T1000 (cell line): Measurements from ENCODE around the gene MTMR3.

Experiments used
- DNase-seq: peaks from one replicate; lab custom pipeline; 2025; ENCODE audit warnings: mixed read lengths; lab: John Stamatoyannopoulos, UW

The MTMR3 gene

DNA sequence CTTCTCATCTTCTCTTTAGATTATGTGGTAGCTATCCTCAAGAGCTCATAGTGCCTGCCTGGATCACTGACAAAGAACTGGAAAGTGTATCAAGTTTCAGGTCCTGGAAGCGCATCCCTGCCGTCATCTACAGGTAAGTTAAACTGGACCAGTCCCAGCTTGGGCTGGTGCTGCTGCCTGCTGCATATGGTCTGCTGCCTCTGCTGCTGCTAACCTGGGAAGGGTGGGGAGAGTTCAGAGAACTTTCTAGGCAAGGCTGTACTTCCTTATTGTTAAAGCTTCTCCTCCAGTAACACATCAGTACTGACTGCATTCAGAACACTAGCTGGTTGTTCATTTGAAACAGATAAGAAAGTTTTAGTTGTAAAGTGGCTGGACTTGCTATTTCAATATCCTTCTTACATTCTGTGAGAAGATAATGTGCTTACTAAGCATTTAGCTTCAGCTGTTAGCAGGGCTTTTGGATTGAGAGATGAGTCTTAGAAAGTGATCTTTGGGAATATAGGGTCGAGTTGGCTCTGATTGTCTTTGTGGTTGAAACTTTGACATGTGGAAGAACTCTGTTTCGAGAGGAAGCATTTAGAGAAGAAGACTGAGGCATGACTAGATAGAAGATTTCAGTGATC is 120.0 kb downstream of the MTMR3 start:
- no peak for DNase-seq

DNA sequence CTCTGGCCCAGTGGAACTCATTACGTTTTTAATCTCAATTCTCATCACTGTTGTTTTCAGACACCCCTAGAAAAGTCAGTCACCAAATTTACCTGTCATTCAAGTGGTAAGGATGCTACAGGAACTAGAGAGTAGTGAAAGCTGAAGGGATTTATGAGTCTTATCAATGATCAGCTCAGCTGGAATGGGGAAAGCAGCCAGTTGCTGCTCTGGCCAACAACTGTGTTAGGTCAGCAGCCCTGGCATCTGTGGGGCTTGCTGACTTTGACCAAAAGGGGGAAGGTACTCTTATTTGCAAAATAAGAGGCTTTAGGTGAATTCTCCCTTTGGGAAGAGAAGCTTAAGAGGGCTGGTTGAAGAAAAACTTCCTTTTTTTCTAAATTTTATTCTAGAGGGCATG is 121.1 kb downstream of the MTMR3 start:
- DNase-seq = no peak

GRCh38 chr22:30004694-30005093 is 121.7 kb downstream of the MTMR3 start:
- DNase-seq = no peak

DNA sequence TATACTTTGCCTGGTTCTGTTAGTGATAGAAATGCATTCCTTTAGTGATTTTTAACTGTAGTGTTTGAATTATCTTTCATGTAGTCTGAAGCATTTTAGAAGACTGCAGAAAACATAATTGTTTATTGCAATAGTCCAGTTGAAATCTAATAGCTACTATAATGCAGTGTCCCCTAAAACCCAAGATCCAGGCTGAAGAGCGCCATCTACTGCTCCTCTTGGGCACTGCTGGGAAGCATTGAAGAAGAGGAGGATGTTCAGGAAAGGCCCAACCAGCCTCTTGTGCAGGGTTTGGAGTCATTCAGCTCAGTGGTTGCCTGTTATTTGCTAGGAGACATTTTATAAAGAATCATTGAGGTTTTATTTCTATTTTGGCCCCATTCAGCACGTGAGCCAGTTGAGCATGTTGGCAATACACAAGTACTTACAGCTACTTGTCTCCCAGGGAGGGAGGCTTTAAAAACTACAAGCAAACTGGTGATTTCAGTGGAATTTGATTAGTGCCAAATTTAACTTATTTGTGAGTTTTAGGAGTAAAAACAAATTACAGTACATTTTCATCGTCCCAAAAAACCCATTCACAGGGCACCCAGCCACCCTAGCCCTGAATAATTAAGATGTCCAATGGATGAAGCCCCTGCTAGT is 122.4 kb downstream of the MTMR3 start:
- peak; percentile 64 for DNase-seq

- no peak for DNase-seq
These were observed 124.4 kb downstream of the MTMR3 start for GRCh38 chr22:30007361-30007760.

GRCh38 chr22:30008401-30008800 is 125.4 kb downstream of the MTMR3 start:
- DNase-seq = no peak

DNA sequence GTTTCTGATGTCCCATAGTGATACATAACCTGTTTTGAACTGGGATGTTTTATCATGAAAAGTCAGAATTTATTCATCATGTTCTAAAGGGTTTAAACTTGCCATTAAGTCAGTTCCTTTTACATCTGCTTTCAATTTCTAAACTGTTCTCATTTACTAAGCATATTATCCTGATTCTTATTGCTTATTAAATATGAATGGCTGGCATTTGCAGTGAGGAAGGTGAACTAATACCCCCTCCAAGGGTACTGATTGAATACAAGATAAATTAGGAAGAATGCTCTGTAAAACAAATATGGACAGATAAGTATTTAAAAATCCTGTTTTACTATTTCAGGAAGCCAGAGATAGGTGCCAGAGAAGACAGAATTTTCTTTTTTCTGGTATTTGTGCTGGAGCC is 126.5 kb downstream of the MTMR3 start:
- no peak for DNase-seq

GRCh38 chr22:30010789-30011405 is 127.9 kb downstream of the MTMR3 start:
- DNase-seq = no peak

- no peak for DNase-seq
These were observed 130.2 kb downstream of the MTMR3 start for GRCh38 chr22:30013201-30013600.

DNA sequence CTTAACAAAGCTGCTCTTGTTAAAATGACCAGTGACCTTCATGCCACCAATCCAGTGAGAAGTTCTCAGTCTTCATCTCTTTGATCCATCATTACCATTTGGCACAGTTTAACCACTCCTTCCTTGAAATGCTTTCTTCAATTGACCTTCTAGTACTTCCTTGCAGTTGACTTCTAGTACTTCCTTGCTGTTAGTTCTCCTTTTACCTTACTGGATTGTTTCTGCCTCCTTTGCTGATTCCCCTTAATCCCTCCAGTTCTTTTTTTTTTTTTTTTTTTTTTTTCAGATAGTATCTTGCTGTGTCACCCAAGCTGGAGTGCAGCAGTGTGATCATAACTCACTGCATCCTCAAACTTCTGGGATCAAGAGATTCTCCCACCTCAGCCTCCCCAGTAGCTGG is 131.3 kb downstream of the MTMR3 start:
- DNase-seq = no peak

DNA sequence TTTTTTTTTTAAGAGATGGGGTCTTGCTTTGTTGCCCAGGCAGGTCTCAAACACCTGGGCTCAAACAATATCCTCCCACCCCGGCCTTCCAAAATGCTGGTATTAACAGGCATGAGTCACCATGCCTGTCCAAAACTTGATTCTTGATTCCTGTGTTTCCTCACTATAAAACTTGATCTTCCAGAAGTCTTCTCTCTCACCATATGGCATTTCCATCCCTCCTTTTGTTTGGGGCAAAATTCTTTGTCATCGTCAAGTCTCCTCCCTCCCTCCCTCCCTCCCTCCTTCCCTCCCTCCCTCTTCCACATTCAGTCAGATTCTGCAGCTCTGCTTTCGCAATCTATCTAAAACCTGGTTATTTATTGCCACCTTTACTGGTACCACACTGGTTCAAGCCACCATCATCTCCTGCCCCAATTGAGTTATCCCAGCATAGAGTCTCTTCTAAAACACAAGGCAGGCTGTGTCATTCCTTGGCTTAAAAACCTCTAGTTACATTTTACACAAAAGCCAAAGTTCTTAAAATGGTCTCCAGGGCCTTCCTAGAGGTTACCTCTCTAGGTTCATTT is 132.3 kb downstream of the MTMR3 start:
- DNase-seq = no peak

GRCh38 chr22:30015846-30016245 is 132.9 kb downstream of the MTMR3 start:
- DNase-seq = no peak

- no peak for DNase-seq
These were observed 133.6 kb downstream of the MTMR3 start for GRCh38 chr22:30016596-30016995.

GRCh38 chr22:30017375-30018223 is 134.6 kb downstream of the MTMR3 start:
- no peak for DNase-seq

DNA sequence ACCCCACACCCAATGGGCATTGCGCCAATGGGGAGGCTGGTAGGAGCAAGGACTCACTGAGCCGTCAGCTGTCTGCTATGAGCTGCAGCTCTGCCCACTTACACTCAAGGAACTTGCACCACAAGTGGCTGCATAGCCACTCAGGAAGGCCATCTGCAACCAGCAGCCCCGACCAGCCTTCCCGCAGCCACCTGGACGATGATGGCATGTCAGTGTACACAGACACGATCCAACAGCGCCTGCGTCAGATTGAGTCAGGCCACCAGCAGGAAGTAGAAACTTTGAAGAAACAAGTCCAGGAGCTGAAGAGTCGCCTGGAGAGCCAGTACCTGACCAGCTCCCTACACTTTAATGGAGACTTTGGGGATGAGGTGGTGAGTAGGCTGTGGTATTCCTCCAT is 137.5 kb downstream of the MTMR3 start:
- no peak for DNase-seq

- no peak for DNase-seq
These were observed 138.4 kb downstream of the MTMR3 start for GRCh38 chr22:30021338-30021737.

- DNase-seq = no peak
These were observed 139.1 kb downstream of the MTMR3 start for GRCh38 chr22:30021881-30022619.

DNA sequence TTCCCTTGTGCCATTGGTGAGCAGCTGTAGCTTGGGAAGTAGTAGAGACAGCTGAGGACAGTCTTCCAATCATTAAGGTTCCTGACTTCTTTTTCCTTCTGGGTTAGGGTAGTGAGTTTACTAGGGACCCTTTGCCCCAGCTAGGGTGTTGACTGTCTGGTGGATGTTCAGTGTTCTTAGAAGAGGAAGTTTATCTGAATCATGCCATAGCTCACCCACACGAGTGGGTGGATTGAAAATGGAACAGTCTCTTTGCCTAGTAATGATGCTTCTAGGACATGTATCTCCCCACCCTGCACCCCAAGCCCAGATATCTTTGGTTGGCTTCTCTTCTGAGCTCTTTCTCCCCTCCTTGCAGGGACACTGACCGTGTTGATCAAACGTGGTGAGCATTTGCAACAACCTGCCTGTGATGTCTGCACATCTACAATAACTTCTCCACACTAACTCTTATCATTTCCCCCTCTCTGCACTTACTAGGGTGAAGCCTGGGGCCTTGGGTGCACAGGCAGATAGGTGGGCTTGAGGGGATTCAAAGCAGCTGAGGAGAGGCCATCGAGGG is 140.2 kb downstream of the MTMR3 start:
- DNase-seq = no peak

GRCh38 chr22:30024231-30024630 is 141.3 kb downstream of the MTMR3 start:
- DNase-seq = no peak

- DNase-seq = no peak
These were observed 142.2 kb downstream of the MTMR3 start for GRCh38 chr22:30025221-30025620.

GRCh38 chr22:30026756-30027155 is 143.8 kb downstream of the MTMR3 start:
- no peak for DNase-seq
